NCI-H345 treated with DMSO at 0.1 percent for 48 hours (cell line): ENCODE data around the gene DOCK2.

Experiments used
- DNase-seq: peaks from one replicate; lab custom pipeline; 2025; ENCODE audit not compliant: unreplicated experiment; lab: John Stamatoyannopoulos, UW

Gene DOCK2

GRCh38 chr5:170020423-170020822 lies 383.3 kb downstream of the DOCK2 start:
- DNase-seq, result no peak

- no peak for DNase-seq
These were observed 384.4 kb downstream of the DOCK2 start for GRCh38 chr5:170021506-170021905.

- DNase-seq, result no peak
These were observed 388.8 kb downstream of the DOCK2 start for GRCh38 chr5:170025853-170026252.

- no peak for DNase-seq
These were observed 391.0 kb downstream of the DOCK2 start for GRCh38 chr5:170028124-170028523.

GRCh38 chr5:170034231-170034630 lies 397.2 kb downstream of the DOCK2 start:
- DNase-seq, result no peak

- no peak for DNase-seq
These were observed 401.2 kb downstream of the DOCK2 start for GRCh38 chr5:170038241-170038640.

GRCh38 chr5:170039830-170040229 lies 402.8 kb downstream of the DOCK2 start:
- DNase-seq, result no peak

GRCh38 chr5:170046241-170046640 lies 409.2 kb downstream of the DOCK2 start:
- DNase-seq, result no peak

- DNase-seq, result no peak
These were observed 412.6 kb downstream of the DOCK2 start for GRCh38 chr5:170049713-170050112.

GRCh38 chr5:170053896-170054295 lies 416.8 kb downstream of the DOCK2 start:
- no peak for DNase-seq

GRCh38 chr5:170055606-170056005 lies 418.5 kb downstream of the DOCK2 start:
- no peak for DNase-seq

- no peak for DNase-seq
These were observed 419.6 kb downstream of the DOCK2 start for GRCh38 chr5:170056561-170057267.

- no peak for DNase-seq
These were observed 420.2 kb downstream of the DOCK2 start for GRCh38 chr5:170057311-170057710.

GRCh38 chr5:170059221-170059620 lies 422.1 kb downstream of the DOCK2 start:
- DNase-seq, result no peak

- DNase-seq, result no peak
These were observed 430.1 kb downstream of the DOCK2 start for GRCh38 chr5:170067152-170067551.

- DNase-seq, result no peak
These were observed 430.6 kb downstream of the DOCK2 start for GRCh38 chr5:170067574-170068170.

- no peak for DNase-seq
These were observed 432.4 kb downstream of the DOCK2 start for GRCh38 chr5:170069512-170069911.

GRCh38 chr5:170070556-170071412 lies 433.7 kb downstream of the DOCK2 start:
- DNase-seq, result no peak

GRCh38 chr5:170071748-170072147 lies 434.7 kb downstream of the DOCK2 start:
- no peak for DNase-seq

GRCh38 chr5:170075696-170076095 lies 438.6 kb downstream of the DOCK2 start:
- no peak for DNase-seq

GRCh38 chr5:170076211-170076610 lies 439.1 kb downstream of the DOCK2 start:
- DNase-seq, result no peak

GRCh38 chr5:170076739-170077138 lies 439.7 kb downstream of the DOCK2 start:
- DNase-seq, result no peak
